CD14-positive monocyte (primary cell): ENCODE measurements around the gene ZNF883. TPM values are rescaled to one million over a fixed set of nuclear protein-coding genes. Genes with fewer than 3 reads are reported as not detected.

ENCODE experiments used
- DNase-seq, 3 donors: peaks; one replicate each; pipeline ENCODE4 v3.0.0-alpha.2; 2011 to 2022
- H2AFZ ChIP-seq: 2 replicates; pipeline ENCODE4 v1.6.0; 2012; ENCODE audit warnings: mild to moderate bottlenecking, low read depth, low read length, inconsistent platforms; ENCODE audit not compliant: insufficient read depth, poor library complexity, severe bottlenecking
- H3K27ac ChIP-seq, 2 donors: 1 replicate in 1 of 2; 2 replicates in 1 of 2; pipeline ENCODE4 v1.5.1; 2012 to 2013; ENCODE audit warnings: low read length in 2 of 2, control low read depth in 1 of 2, inconsistent platforms in 1 of 2, low read depth in 1 of 2, mild to moderate bottlenecking in 1 of 2
- H3K27me3 ChIP-seq, 2 donors: one replicate each; pipeline versions ENCODE4 v1.6.0 to v1.6.1; 2011 to 2013; ENCODE audit warnings: low read length in 2 of 2; ENCODE audit not compliant: control insufficient read depth in 2 of 2, insufficient read depth in 2 of 2
- H3K36me3 ChIP-seq, 2 donors: replicated peaks in 1 of 2; 1 replicate in 1 of 2; 2 replicates in 1 of 2; pipeline versions ENCODE4 v1.5.1 to v1.6.1; 2012 to 2013; ENCODE audit warnings: low read length in 2 of 2, control low read depth in 1 of 2, inconsistent platforms in 1 of 2, mild to moderate bottlenecking in 1 of 2; ENCODE audit not compliant: insufficient read depth in 2 of 2, control insufficient read depth in 1 of 2
- H3K4me1 ChIP-seq, 2 donors: 1 replicate in 1 of 2; 2 replicates in 1 of 2; pipeline versions ENCODE4 v1.5.1 to v1.6.1; 2012 to 2013; ENCODE audit warnings: low read length in 2 of 2, control low read depth in 1 of 2, inconsistent platforms in 1 of 2, mild to moderate bottlenecking in 1 of 2, moderate library complexity in 1 of 2; ENCODE audit not compliant: insufficient read depth in 2 of 2, control insufficient read depth in 1 of 2
- H3K4me2 ChIP-seq: replicated peaks from 2 replicates; pipeline ENCODE3; 2012; ENCODE audit warnings: low read length, moderate library complexity, mild to moderate bottlenecking; ENCODE audit not compliant: poor library complexity, severe bottlenecking; ENCODE audit errors: extremely low read depth
- H3K4me3 ChIP-seq, 3 experiments: fragments of 200-600 bp in 1 of 3; sonication (generic) in 1 of 3; replicated peaks in 1 of 3; 1 replicate in 2 of 3; 2 replicates in 1 of 3; pipeline ENCODE4 v1.5.1; 2011 to 2013; ENCODE audit warnings: low read length in 3 of 3, mild to moderate bottlenecking in 3 of 3, control low read depth in 2 of 3, low read depth in 2 of 3, inconsistent platforms in 1 of 3, moderate library complexity in 1 of 3
- H3K79me2 ChIP-seq: 2 replicates; pipeline ENCODE4 v1.6.0; 2012; ENCODE audit warnings: mild to moderate bottlenecking, control low read depth, inconsistent platforms, low read length, moderate library complexity; ENCODE audit not compliant: insufficient read depth
- H3K9ac ChIP-seq: 2 replicates; pipeline ENCODE4 v1.6.0; 2017; ENCODE audit warnings: low read length, mild to moderate bottlenecking; ENCODE audit not compliant: insufficient read depth, poor library complexity, severe bottlenecking
- H3K9me3 ChIP-seq, 2 donors: replicated peaks in 1 of 2; 1 replicate in 1 of 2; 2 replicates in 1 of 2; pipeline versions ENCODE4 v1.5.1 to v1.6.1; 2012 to 2013; ENCODE audit warnings: low read length in 2 of 2, control low read depth in 1 of 2; ENCODE audit not compliant: control insufficient read depth in 1 of 2, insufficient read depth in 1 of 2
- H4K20me1 ChIP-seq: 2 replicates; pipeline ENCODE4 v1.6.0; 2012; ENCODE audit warnings: mild to moderate bottlenecking, low read length, control low read depth, moderate library complexity; ENCODE audit not compliant: insufficient read depth
- H3K27ac Mint-ChIP-seq, 7 donors: one replicate each; pipeline ENCODE4 v1.8.0; 2020; ENCODE audit warnings: mild to moderate bottlenecking in 7 of 7, mixed read lengths in 7 of 7, moderate library complexity in 6 of 7, inconsistent platforms in 2 of 7
- H3K27me3 Mint-ChIP-seq, 3 donors: one replicate each; pipeline ENCODE4 v1.8.0; 2021 to 2022; ENCODE audit warnings: low read depth in 3 of 3, mild to moderate bottlenecking in 3 of 3, mixed read lengths in 3 of 3, moderate library complexity in 3 of 3, inconsistent platforms in 1 of 3
- H3K36me3 Mint-ChIP-seq, 2 donors: one replicate each; pipeline ENCODE4 v1.8.0; 2020; ENCODE audit warnings: mixed read lengths in 2 of 2, inconsistent platforms in 1 of 2, mild to moderate bottlenecking in 1 of 2
- H3K4me1 Mint-ChIP-seq: one replicate; pipeline ENCODE4 v1.8.0; 2020; ENCODE audit warnings: mild to moderate bottlenecking, mixed read lengths
- H3K4me3 Mint-ChIP-seq, 2 donors: one replicate each; pipeline ENCODE4 v1.8.0; 2020; ENCODE audit warnings: mild to moderate bottlenecking in 2 of 2, mixed read lengths in 2 of 2, moderate library complexity in 1 of 2
- H3K9me3 Mint-ChIP-seq, 7 donors: one replicate each; pipeline ENCODE4 v1.8.0; 2020 to 2022; ENCODE audit warnings: mixed read lengths in 7 of 7, mild to moderate bottlenecking in 6 of 7, moderate library complexity in 6 of 7, inconsistent platforms in 2 of 7
- CTCF ChIP-seq: fragments of 200-600 bp; IDR thresholded peaks from one replicate; pipeline ENCODE4 v1.8.0; 2022; ENCODE audit warnings: antibody characterized with exemption, mild to moderate bottlenecking
- WGBS: methylation state at CpG from one replicate; pipeline ENCODE4 v1.1.5; 2013; ENCODE audit warnings: missing lambda C conversion rate; ENCODE audit not compliant: insufficient coverage; 5-methylcytosine and 5-hydroxymethylcytosine counted together
- intact Hi-C, 2 donors: fragments of 100-400 bp; cut with micrococcal nuclease; formaldehyde crosslinking; loops; one replicate each; pipeline versions ENCODE4 v1.15.0 to v1.15.1; 2023
- polyA plus RNA-seq, 3 donors: library from polyadenylated mRNA; depleted of rRNA in 1 of 3; unstranded in 2 of 3; stranded (reverse) in 1 of 3; fragments of 300-500 nt in 2 of 3; fragments of >200 nt in 1 of 3; fragmentation: Illumina TruSeq in 2 of 3; gene quantifications; 1 replicate in 2 of 3; 2 replicates in 1 of 3; pipeline ENCODE4 v1.2.3, GENCODE V29; 2012 to 2021

ZNF883 gene
- polyA plus RNA-seq, 3 donors: 0.14 to 0.29 TPM; not detected in 1

- H3K36me3 Mint-ChIP-seq: no peaks in the 10 kb centered on the region
- Histone ChIP-seq H3K4me3 (no peak overlapping the region), H3K4me1 (no peaks in the 10 kb centered on the region), H3K4me2 (no peak overlapping the region), H3K36me3 (no peaks in the 10 kb centered on the region), H3K27me3 (peaks cover 0 to 3% of the 10 kb centered on the region in 2 donors), H3K9ac (no peak overlapping the region), H4K20me1 (no peaks in the 10 kb centered on the region), H3K9me3 (no peaks in the 10 kb centered on the region), H3K79me2 (no peaks in the 10 kb centered on the region), H3K27ac (no peak overlapping the region), H2AFZ (no peak overlapping the region)
- H3K27ac Mint-ChIP-seq: no peak overlapping the region
- intact Hi-C loops: no loop called here
- peaks cover 1% of the 10 kb centered on the region for H3K4me1 Mint-ChIP-seq
- H3K9me3 Mint-ChIP-seq: peaks cover 0 to 8% (median 2%) of the 10 kb centered on the region in 7 donors
- no peak for DNase-seq
- TF ChIP-seq CTCF: no peak
- H3K27me3 Mint-ChIP-seq: peaks cover 3 to 13% (median 5%) of the 10 kb centered on the region in 3 donors
- WGBS: no CpG with 5 or more reads among the region's 1 CpG
- H3K4me3 Mint-ChIP-seq: no peak overlapping the region
Observed at GRCh38 chr9:112917047-112917986, 94.7 kb downstream of the ZNF883 start.

GRCh38 chr9:112914524-112914923 is 97.5 kb downstream of the ZNF883 start:
- DNase-seq: no peak
- H3K9me3 Mint-ChIP-seq: peaks cover 0 to 12% (median 3%) of the 10 kb centered on the region in 7 donors
- H3K27me3 Mint-ChIP-seq: peaks cover 5 to 12% (median 6%) of the 10 kb centered on the region in 3 donors
- no peaks in the 10 kb centered on the region for H3K9me3 ChIP-seq
- no peak overlapping the region for H3K27ac ChIP-seq
- intact Hi-C loops: no loop called here
- no peaks in the 10 kb centered on the region for H3K36me3 ChIP-seq
- H3K27me3 ChIP-seq: no peaks in the 10 kb centered on the region
- no peak overlapping the region for H3K4me3 Mint-ChIP-seq
- no peaks in the 10 kb centered on the region for H3K79me2 ChIP-seq
- no peaks in the 10 kb centered on the region for H4K20me1 ChIP-seq
- no peak overlapping the region for H3K27ac Mint-ChIP-seq
- H3K4me3 ChIP-seq: no peak overlapping the region
- no peaks in the 10 kb centered on the region for H3K4me1 ChIP-seq
- no peak overlapping the region for H3K4me2 ChIP-seq
- no peaks in the 10 kb centered on the region for H3K36me3 Mint-ChIP-seq
- TF ChIP-seq CTCF: no peak
- no peak overlapping the region for H3K9ac ChIP-seq
- no peaks in the 10 kb centered on the region for H3K4me1 Mint-ChIP-seq
- no peak overlapping the region for H2AFZ ChIP-seq
- no CpG with 5 or more reads among the region's 2 CpGs for WGBS
